ENCODE data around the gene DNAJC7. TPM values are rescaled to one million over a fixed set of nuclear protein-coding genes. Genes with fewer than 3 reads are reported as not detected.

DNAJC7 gene
- total and polyA plus RNA-seq, 12 donors: 44.4 to 148 (median 81.1) TPM

- peak overlapping the region; percentile 79 to 93 (median 84) for H3K27ac ChIP-seq
- no peaks in the 10 kb centered on the region for H3K9me3 ChIP-seq (replicated peaks in 1 of 3)
- intact Hi-C loops (cut with DNase I): no loop called here
- peaks cover 0 to 21% of the 10 kb centered on the region in 2 donors for H3K36me3 ChIP-seq (replicated peaks in 1 of 2)
- peak overlapping the region in 3 of 4 donors; percentile 26 to 88 (median 88) for H3K4me3 ChIP-seq
- H3K27me3 ChIP-seq: no peaks in the 10 kb centered on the region
- 2 to 5% (median 4%) methylated on average over 17 to 18 of the region's 18 CpGs for WGBS, 4 donors
- TF ChIP-seq CTCF (IDR thresholded peaks at IDR 0.05): no peak
- no peak for TF ChIP-seq POLR2A (IDR thresholded peaks at IDR 0.05)
- H3K4me1 ChIP-seq (replicated peaks in 1 of 2): peaks cover 13 to 36% of the 10 kb centered on the region in 2 donors
- peak; percentile 69 to 87 (median 78) for DNase-seq
Observed at GRCh38 chr17:41965694-41966462, 51.4 kb downstream of the DNAJC7 start.

GRCh38 chr17:41962768-41963434, 54.3 kb downstream of the DNAJC7 start:
- no peaks in the 10 kb centered on the region for H3K9me3 ChIP-seq (replicated peaks in 1 of 3)
- H3K27me3 ChIP-seq: no peaks in the 10 kb centered on the region
- intact Hi-C loops (cut with DNase I): loop anchor here (2.0 to 5.0 kb wide), 2 partner anchors 149 to 152 kb away; partner anchors contain the start of gene DHX58 (in 1 of the 2)
- H3K36me3 ChIP-seq (replicated peaks in 1 of 2): no peaks in the 10 kb centered on the region
- peaks cover 13 to 20% of the 10 kb centered on the region in 2 donors for H3K4me1 ChIP-seq (replicated peaks in 1 of 2)
- DNase-seq: peak; percentile 63 to 89 (median 78)
- 23 to 50% (median 24%) methylated on average over 2 to 9 of the region's 9 CpGs for WGBS, 4 donors
- no peak overlapping the region for H3K27ac ChIP-seq
- TF ChIP-seq CTCF (IDR thresholded peaks at IDR 0.05): peak; percentile 73 to 94 (median 87)
- TF ChIP-seq POLR2A (IDR thresholded peaks at IDR 0.05): no peak
- no peak overlapping the region for H3K4me3 ChIP-seq

GRCh38 chr17:41962111-41962510, 55.1 kb downstream of the DNAJC7 start:
- Histone ChIP-seq H3K27me3 (no peaks in the 10 kb centered on the region), H3K9me3 (replicated peaks in 1 of 3) (no peaks in the 10 kb centered on the region), H3K27ac (no peak overlapping the region), H3K4me1 (replicated peaks in 1 of 2) (peaks cover 6 to 12% of the 10 kb centered on the region in 2 donors), H3K36me3 (replicated peaks in 1 of 2) (no peaks in the 10 kb centered on the region), H3K4me3 (no peak overlapping the region)
- TF ChIP-seq CTCF (IDR thresholded peaks at IDR 0.05) (no peak), POLR2A (IDR thresholded peaks at IDR 0.05) (no peak)
- 55 to 90% (median 80%) methylated on average over 4 to 5 of the region's 5 CpGs for WGBS, 4 donors
- no peak for DNase-seq
- intact Hi-C loops (cut with DNase I): loop anchor here (2.0 to 5.0 kb wide), 2 partner anchors 150 to 153 kb away; partner anchors contain the start of gene DHX58 (in 1 of the 2)

Measured in adrenal gland (tissue), 12 donors.